ENCODE results near the gene SGIP1.
"Not testable (repeated sequence)": the region's sequence is repeated elsewhere in the genome, so short reads cannot be mapped to it uniquely, and the experiment has no call there.

DNA sequence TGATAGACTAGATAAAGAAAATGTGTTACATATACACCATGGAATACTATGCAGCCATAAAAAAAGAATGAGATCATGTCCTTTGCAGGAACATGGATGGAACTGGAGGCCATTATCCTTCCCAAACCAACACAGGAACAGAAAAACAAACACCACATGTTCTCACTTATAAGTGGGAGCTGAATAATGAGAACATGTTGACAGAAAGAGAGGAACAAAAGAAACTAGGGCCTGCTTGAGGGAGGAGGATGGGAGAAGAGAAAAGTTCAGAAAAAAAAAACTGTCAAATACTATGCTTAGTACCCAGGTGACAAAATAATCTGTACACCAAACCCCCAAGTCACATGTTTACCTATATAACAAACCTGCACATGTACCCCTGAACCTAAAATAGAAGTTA, 194.8 kb downstream of the SGIP1 start:
- not testable (repeated sequence) for TF ChIP-seq EZH2phosphoT487 (IDR thresholded peaks at IDR 0.05; ENCODE audit: insufficient read depth, low read depth); EZH2 (IDR thresholded peaks at IDR 0.05; ENCODE audit: insufficient read depth, poor library complexity, severe bottlenecking)
